HEK293 (cell line): ENCODE measurements around the gene NFKBIB.
A peak's percentile ranks its signal among the peaks of the same experiment; 100 is the strongest.

Source experiments
- ATF2 ChIP-seq: fragments of 450-650 bp; formaldehyde crosslinking; IDR thresholded peaks from 2 replicates; pipeline ENCODE4 v1.5.1; 2016; ENCODE audit warnings: missing biosample characterization, missing genetic modification characterization, low read depth
- HOXD13 ChIP-seq: sonication (generic); formaldehyde crosslinking; IDR thresholded peaks from 2 replicates; pipeline ENCODE4 v1.8.0; 2022; ENCODE audit warnings: missing genetic modification reagents, borderline replicate concordance
- KLF17 ChIP-seq: fragments of 450-650 bp; formaldehyde crosslinking; IDR thresholded peaks from 2 replicates; pipeline ENCODE4 v1.5.1; 2016; ENCODE audit warnings: missing biosample characterization, missing genetic modification characterization
- MEIS1 ChIP-seq: sonication (generic); formaldehyde crosslinking; IDR thresholded peaks from 2 replicates; pipeline ENCODE4 v1.8.1; 2022; ENCODE audit warnings: missing genetic modification reagents, mild to moderate bottlenecking, borderline replicate concordance
- OSR2 ChIP-seq: fragments of 450-650 bp; formaldehyde crosslinking; IDR thresholded peaks from 2 replicates; pipeline ENCODE4 v1.5.1; 2016; ENCODE audit warnings: missing biosample characterization, missing genetic modification characterization
- OVOL3 ChIP-seq: fragments of 450-650 bp; formaldehyde crosslinking; IDR thresholded peaks from 2 replicates; pipeline ENCODE4 v1.5.1; 2016; ENCODE audit warnings: missing biosample characterization, missing genetic modification characterization
- SALL2 ChIP-seq: fragments of 450-650 bp; formaldehyde crosslinking; IDR thresholded peaks from 2 replicates; pipeline ENCODE4 v1.5.0; 2017; ENCODE audit warnings: missing biosample characterization, mild to moderate bottlenecking, missing genetic modification characterization, borderline replicate concordance
- ZBTB10 ChIP-seq: fragments of 450-650 bp; formaldehyde crosslinking; IDR thresholded peaks from 2 replicates; pipeline ENCODE4 v1.5.1; 2016; ENCODE audit warnings: missing biosample characterization, missing genetic modification characterization
- ZBTB17 ChIP-seq: fragments of 450-650 bp; formaldehyde crosslinking; IDR thresholded peaks from 2 replicates; pipeline ENCODE4 v1.5.1; 2016; ENCODE audit warnings: missing biosample characterization, missing genetic modification characterization
- ZBTB26 ChIP-seq: fragments of 450-650 bp; formaldehyde crosslinking; optimal IDR thresholded peaks from 2 replicates; pipeline ENCODE3; 2016; ENCODE audit warnings: missing biosample characterization, mild to moderate bottlenecking, missing genetic modification characterization
- ZNF112 ChIP-seq: fragments of 450-650 bp; formaldehyde crosslinking; IDR thresholded peaks from 2 replicates; pipeline ENCODE4 v1.5.0; 2017; ENCODE audit warnings: missing biosample characterization, missing genetic modification characterization
- ZNF23 ChIP-seq: fragments of 450-650 bp; formaldehyde crosslinking; IDR thresholded peaks from 2 replicates; pipeline ENCODE4 v1.5.1; 2016; ENCODE audit warnings: missing biosample characterization, missing genetic modification characterization, borderline replicate concordance
- ZNF24 ChIP-seq: fragments of 450-650 bp; formaldehyde crosslinking; IDR thresholded peaks from 2 replicates; pipeline ENCODE4 v1.5.1; 2016; ENCODE audit warnings: missing biosample characterization, missing genetic modification characterization
- ZNF302 ChIP-seq: fragments of 450-650 bp; formaldehyde crosslinking; IDR thresholded peaks from 2 replicates; pipeline ENCODE4 v1.5.1; 2016; ENCODE audit warnings: missing biosample characterization, missing genetic modification characterization, low read depth
- ZNF394 ChIP-seq: fragments of 450-650 bp; formaldehyde crosslinking; IDR thresholded peaks from 2 replicates; pipeline ENCODE4 v1.5.1; 2016; ENCODE audit warnings: missing biosample characterization, missing genetic modification characterization, mild to moderate bottlenecking, moderate library complexity, borderline replicate concordance
- ZNF423 ChIP-seq: fragments of 450-650 bp; formaldehyde crosslinking; IDR thresholded peaks from 2 replicates; pipeline ENCODE4 v1.5.1; 2016; ENCODE audit warnings: missing biosample characterization, missing genetic modification characterization
- ZNF426 ChIP-seq: fragments of 450-650 bp; formaldehyde crosslinking; IDR thresholded peaks from 2 replicates; pipeline ENCODE4 v1.5.1; 2017; ENCODE audit warnings: missing biosample characterization, missing genetic modification characterization, mild to moderate bottlenecking, inconsistent platforms, moderate library complexity
- ZNF555 ChIP-seq: fragments of 450-650 bp; formaldehyde crosslinking; conservative IDR thresholded peaks from 2 replicates; pipeline ENCODE4 v1.5.1; 2017; ENCODE audit warnings: missing biosample characterization, mild to moderate bottlenecking, missing genetic modification characterization, inconsistent platforms
- ZNF624 ChIP-seq: fragments of 450-650 bp; formaldehyde crosslinking; IDR thresholded peaks from 2 replicates; pipeline ENCODE4 v1.5.1; 2017; ENCODE audit warnings: missing biosample characterization, missing genetic modification characterization
- ZNF654 ChIP-seq: fragments of 450-650 bp; formaldehyde crosslinking; IDR thresholded peaks from 2 replicates; pipeline ENCODE4 v1.5.1; 2016; ENCODE audit warnings: low read depth, missing biosample characterization, missing genetic modification characterization
- ZNF701 ChIP-seq: fragments of 450-650 bp; formaldehyde crosslinking; IDR thresholded peaks from 2 replicates; pipeline ENCODE4 v1.5.1; 2016; ENCODE audit warnings: missing biosample characterization, missing genetic modification characterization
- ZNF777 ChIP-seq: fragments of 450-650 bp; formaldehyde crosslinking; IDR thresholded peaks from 2 replicates; pipeline ENCODE4 v1.5.1; 2017; ENCODE audit warnings: missing biosample characterization, missing genetic modification characterization, borderline replicate concordance
- ZNF843 ChIP-seq: fragments of 450-650 bp; formaldehyde crosslinking; IDR thresholded peaks from 2 replicates; pipeline ENCODE4 v1.5.1; 2016; ENCODE audit warnings: missing biosample characterization, missing genetic modification characterization
- TF ChIP-seq, protein P1 (sequence below): fragments of 450-650 bp; formaldehyde crosslinking; IDR thresholded peaks from 2 replicates; pipeline ENCODE4 v1.5.1; 2017; ENCODE audit warnings: missing biosample characterization, missing genetic modification characterization
- TF ChIP-seq, protein P2 (sequence below): fragments of 450-650 bp; formaldehyde crosslinking; IDR thresholded peaks from 2 replicates; pipeline ENCODE4 v1.5.1; 2017; ENCODE audit warnings: missing biosample characterization, missing genetic modification characterization
- TF ChIP-seq, protein P3 (sequence below): fragments of 450-650 bp; formaldehyde crosslinking; IDR thresholded peaks from 2 replicates; pipeline ENCODE4 v1.5.1; 2017; ENCODE audit warnings: missing biosample characterization, mild to moderate bottlenecking, missing genetic modification characterization, moderate library complexity
- TF ChIP-seq, protein P4 (sequence below): fragments of 450-650 bp; formaldehyde crosslinking; IDR thresholded peaks from 2 replicates; pipeline ENCODE4 v1.5.1; 2016; ENCODE audit warnings: missing biosample characterization, missing genetic modification characterization

NFKBIB gene

GRCh38 chr19:38862321-38863059, 37.3 kb upstream of the NFKBIB start (continued):
- TF ChIP-seq OSR2 (peak; percentile 93), ZBTB17 (tag by site-specific recombination) (peak; percentile 99), ZNF302 (tag by site-specific recombination) (no peak), ZNF423 (peak; percentile 58; the same call in 1 of the 2 replicates), KLF17 (peak; percentile 86), MEIS1 (CRISPR knock-in tag) (no peak), ZNF426 (tag by site-specific recombination) (no peak), ZNF654 (tag by site-specific recombination) (no peak), ZNF23 (tag by site-specific recombination) (no peak), ZNF394 (peak; percentile 73; the same call in 1 of the 2 replicates), HOXD13 (CRISPR knock-in tag) (no peak), SALL2 (no peak), ZNF555 (tag by site-specific recombination) (no peak), ZNF777 (tag by site-specific recombination) (no peak), ZNF112 (tag by site-specific recombination) (no peak), ZNF624 (tag by site-specific recombination) (no peak), OVOL3 (peak; percentile 91), ZBTB26 (no peak), ZNF701 (0 out of 2 replicates have a peak, but pooled peaks have one; percentile 37), ZNF24 (tag by site-specific recombination) (peak; percentile 88; the same call in 1 of the 2 replicates), ATF2 (no peak), ZBTB10 (tag by site-specific recombination) (peak; percentile 45), ZNF843 (peak; percentile 93)
- TF ChIP-seq, protein P1, sequence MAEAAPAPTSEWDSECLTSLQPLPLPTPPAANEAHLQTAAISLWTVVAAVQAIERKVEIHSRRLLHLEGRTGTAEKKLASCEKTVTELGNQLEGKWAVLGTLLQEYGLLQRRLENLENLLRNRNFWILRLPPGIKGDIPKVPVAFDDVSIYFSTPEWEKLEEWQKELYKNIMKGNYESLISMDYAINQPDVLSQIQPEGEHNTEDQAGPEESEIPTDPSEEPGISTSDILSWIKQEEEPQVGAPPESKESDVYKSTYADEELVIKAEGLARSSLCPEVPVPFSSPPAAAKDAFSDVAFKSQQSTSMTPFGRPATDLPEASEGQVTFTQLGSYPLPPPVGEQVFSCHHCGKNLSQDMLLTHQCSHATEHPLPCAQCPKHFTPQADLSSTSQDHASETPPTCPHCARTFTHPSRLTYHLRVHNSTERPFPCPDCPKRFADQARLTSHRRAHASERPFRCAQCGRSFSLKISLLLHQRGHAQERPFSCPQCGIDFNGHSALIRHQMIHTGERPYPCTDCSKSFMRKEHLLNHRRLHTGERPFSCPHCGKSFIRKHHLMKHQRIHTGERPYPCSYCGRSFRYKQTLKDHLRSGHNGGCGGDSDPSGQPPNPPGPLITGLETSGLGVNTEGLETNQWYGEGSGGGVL: peak; percentile 72
- TF ChIP-seq, protein P2, sequence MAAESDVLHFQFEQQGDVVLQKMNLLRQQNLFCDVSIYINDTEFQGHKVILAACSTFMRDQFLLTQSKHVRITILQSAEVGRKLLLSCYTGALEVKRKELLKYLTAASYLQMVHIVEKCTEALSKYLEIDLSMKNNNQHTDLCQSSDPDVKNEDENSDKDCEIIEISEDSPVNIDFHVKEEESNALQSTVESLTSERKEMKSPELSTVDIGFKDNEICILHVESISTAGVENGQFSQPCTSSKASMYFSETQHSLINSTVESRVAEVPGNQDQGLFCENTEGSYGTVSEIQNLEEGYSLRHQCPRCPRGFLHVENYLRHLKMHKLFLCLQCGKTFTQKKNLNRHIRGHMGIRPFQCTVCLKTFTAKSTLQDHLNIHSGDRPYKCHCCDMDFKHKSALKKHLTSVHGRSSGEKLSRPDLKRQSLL: peak; percentile 87
- TF ChIP-seq, protein P3, sequence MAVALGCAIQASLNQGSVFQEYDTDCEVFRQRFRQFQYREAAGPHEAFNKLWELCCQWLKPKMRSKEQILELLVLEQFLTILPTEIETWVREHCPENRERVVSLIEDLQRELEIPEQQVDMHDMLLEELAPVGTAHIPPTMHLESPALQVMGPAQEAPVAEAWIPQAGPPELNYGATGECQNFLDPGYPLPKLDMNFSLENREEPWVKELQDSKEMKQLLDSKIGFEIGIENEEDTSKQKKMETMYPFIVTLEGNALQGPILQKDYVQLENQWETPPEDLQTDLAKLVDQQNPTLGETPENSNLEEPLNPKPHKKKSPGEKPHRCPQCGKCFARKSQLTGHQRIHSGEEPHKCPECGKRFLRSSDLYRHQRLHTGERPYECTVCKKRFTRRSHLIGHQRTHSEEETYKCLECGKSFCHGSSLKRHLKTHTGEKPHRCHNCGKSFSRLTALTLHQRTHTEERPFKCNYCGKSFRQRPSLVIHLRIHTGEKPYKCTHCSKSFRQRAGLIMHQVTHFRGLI (tag by site-specific recombination): peak; percentile 92
- TF ChIP-seq, protein P4, sequence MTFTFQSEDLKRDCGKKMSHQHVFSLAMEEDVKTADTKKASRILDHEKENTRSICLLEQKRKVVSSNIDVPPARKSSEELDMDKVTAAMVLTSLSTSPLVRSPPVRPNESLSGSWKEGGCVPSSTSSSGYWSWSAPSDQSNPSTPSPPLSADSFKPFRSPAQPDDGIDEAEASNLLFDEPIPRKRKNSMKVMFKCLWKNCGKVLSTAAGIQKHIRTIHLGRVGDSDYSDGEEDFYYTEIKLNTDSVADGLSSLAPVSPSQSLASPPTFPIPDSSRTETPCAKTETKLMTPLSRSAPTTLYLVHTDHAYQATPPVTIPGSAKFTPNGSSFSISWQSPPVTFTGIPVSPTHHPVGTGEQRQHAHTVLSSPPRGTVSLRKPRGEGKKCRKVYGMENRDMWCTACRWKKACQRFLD (tag by site-specific recombination): no peak
